Measurements from ENCODE around the gene NFE2L3.
A peak's percentile ranks its signal among the peaks of the same experiment; 100 is the strongest.
"Not testable (repeated sequence)": the region's sequence is repeated elsewhere in the genome, so short reads cannot be mapped to it uniquely, and the experiment has no call there.

The NFE2L3 gene

DNA sequence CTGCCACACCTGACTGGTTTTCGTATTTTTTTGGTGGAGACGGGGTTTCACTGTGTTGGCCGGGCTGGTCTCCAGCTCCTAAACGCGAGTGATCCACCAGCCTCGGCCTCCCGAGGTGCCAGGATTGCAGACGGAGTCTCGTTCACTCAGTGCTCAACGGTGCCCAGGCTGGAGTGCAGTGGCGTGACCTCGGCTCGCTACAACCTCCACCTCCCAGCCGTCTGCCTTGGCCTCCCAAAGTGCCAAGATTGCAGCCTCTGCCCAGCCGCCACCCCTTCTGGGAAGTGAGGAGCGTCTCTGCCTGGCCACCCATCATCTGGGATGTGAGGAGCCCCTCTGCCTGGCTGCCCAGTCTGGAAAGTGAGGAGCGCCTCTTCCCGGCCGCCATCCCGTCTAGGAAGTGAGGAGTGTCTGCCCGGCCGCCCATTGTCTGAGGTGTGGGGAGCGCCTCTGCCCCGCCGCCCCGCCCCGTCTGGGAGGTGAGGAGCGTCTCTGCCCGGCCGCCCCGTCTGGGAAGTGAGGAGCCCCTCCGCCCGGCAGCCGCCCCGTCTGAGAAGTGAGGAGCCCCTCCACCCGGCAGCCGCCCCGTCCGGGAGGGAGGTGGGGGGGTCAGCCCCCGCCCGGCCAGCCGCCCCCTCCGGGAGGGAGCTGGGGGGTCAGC lies 4.2 kb upstream of the NFE2L3 start:
- DNase-seq, result not testable (repeated sequence)

DNA sequence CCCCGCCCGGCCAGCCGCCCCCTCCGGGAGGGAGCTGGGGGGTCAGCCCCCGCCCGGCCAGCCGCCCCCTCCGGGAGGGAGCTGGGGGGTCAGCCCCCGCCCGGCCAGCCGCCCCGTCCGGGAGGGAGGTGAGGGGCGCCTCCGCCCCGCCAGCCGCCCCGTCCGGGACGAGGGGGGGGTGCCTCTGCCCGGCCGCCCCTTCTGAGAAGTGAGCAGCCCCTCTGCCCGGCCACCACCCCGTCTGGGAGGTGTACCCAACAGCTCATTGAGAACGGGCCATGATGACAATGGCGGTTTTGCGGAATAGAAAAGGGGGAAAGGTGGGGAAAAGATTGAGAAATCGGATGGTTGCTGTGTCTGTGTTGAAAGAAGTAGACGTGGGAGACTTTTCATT lies 3.7 kb upstream of the NFE2L3 start:
- DNase-seq, result not testable (repeated sequence)

DNA sequence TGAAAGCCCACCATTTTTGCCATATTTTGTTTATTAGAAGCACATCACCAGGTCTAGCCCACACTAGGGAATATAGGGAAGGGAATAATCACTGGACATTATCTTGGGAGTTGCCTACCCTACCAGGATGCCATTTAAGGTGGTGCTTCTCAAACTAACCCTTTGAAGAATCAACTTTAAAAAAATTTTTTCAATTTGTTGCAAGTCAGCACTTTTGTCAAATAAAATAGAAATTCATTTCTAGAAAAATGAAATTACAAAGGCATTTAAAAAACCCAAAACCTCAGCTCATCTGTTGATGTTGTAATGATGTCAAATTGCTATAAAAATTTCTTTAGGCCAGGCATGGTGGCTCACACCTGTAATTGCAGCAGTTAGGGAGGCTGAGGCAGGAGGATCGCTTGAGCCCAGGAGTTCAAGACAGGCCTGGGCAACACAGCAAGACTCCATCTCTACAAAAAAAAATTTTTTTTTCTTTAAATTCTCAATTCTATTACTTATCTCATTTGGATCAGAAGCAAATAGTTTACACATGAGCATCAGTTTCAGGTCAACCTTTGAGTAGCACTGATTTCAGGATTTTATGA lies 2.5 kb upstream of the NFE2L3 start:
- DNase-seq, result no peak

DNA sequence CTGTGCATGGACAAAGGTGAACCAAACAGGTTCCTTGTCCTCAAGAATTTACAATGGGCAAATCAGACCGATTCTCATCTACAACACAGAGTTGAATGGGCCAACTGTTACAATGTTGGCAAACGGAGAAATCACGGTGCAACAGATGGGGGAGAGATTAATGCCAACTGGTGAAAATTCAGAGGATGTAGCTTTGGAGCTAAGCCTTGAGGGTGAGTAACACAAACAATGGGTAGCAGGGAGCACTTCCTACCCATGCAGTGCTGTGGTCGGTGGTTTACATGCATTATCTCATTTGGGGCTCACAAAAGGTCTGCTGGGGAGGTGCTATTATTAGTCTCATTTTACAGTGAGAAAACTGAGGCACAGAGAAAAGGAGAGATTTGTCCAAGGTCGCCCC lies 902 bp upstream of the NFE2L3 start:
- no peak for DNase-seq

DNA sequence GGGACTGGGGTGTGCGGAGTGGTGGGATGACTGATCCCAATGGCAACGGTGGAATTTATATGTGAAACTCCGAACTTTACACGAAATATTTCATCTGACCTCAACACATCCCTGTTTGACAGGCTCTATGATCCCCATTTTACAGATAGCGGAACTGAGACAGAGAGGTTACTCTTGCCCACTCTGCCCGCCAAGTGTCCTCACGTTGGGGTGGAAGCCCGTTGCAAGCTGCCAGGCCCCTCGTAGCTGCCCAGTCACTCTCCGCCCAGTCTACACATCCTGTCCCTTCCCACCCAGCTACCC lies 397 bp upstream of the NFE2L3 start:
- no peak for DNase-seq

DNA sequence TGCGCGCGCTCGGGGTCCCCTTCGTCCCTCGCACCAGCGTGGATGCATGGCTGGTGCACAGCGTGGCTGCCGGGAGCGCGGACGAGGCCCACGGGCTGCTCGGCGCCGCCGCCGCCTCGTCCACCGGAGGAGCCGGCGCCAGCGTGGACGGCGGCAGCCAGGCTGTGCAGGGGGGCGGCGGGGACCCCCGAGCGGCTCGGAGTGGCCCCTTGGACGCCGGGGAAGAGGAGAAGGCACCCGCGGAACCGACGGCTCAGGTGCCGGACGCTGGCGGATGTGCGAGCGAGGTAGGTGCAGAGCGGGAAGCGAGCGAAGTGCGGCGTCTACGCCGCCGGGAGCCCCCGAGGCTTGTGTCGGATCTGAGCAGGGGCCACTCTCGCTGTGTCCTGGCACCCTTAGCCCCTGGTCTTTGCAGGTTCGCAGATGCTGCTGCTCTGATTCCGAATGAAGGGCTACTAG lies 813 bp downstream of the NFE2L3 start:
- DNase-seq, result peak in 1 of 2 experiments; percentile 48

DNA sequence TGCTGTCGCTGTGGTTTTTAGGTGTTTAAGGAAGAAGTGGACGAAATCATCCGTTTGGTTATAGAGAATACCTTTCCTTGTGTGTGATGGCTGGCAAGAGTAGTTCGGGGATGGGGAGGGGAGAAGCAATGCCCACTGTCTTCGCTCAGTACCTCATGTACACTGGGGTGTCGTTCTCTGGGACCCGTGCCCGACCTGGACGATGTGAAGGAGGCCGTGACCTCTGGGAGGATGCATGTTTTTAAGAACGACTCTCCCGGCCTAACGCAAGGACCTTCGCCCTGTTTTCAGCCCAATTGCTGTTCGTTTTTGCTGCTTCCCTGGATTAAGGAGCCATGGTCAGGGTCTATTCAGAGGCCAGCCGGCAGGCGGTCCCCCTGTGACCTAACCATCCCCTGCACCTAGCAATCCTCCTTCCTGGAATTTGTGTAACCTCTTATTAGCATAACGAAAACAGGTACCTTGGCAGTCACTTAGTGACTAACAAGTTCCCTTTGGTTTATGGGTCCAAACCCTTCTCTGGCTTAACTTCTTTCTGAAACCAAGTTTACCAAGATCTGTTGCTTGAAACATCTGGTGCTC lies 1.3 kb downstream of the NFE2L3 start:
- peak in 1 of 2 experiments; percentile 42 for DNase-seq

DNA sequence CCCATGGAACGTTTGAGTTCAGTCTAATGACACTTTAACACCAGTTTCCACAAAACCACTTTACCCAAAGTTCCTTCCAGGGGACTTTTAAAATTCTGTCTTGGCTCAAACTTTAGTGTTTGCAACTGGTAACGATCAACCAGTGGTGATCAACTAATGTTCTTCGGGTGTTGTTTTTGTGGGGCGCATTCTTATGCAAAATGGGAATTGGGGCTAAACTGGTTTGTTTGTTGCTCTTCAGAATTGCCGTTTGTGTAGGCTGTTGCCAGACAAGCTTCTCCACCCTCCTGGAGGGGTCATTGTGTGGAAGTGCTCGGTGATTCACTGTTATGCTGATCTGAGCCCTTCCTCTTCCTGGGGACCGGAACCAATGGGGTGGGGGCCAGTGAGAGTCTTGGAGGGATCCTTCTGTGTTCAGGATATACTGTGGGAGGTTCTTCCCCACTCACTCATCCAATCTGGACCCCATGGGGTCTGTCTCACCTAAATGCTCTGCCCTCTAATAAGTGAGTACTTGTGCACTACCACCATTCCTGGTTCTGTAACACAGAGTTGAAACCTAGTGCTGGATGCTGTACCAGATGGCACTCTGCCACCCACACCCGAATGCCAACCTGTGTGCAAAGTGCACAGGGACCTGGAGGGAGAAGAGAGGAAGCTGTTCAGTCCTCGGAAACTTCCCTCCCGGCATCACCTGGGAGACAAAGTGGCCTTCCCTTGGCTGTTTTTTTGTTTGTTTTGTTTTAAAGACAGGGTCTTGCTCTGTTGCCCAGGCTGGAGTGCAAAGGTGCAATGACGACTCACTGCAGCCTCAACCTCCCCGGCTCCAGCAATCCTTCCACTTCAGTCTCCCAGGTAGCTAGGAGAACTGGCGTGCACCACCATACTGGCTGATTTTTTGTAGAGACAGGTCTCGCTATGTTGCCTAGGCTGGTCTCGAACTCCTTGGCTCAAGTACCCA lies 2.1 kb downstream of the NFE2L3 start:
- no peak for DNase-seq

DNA sequence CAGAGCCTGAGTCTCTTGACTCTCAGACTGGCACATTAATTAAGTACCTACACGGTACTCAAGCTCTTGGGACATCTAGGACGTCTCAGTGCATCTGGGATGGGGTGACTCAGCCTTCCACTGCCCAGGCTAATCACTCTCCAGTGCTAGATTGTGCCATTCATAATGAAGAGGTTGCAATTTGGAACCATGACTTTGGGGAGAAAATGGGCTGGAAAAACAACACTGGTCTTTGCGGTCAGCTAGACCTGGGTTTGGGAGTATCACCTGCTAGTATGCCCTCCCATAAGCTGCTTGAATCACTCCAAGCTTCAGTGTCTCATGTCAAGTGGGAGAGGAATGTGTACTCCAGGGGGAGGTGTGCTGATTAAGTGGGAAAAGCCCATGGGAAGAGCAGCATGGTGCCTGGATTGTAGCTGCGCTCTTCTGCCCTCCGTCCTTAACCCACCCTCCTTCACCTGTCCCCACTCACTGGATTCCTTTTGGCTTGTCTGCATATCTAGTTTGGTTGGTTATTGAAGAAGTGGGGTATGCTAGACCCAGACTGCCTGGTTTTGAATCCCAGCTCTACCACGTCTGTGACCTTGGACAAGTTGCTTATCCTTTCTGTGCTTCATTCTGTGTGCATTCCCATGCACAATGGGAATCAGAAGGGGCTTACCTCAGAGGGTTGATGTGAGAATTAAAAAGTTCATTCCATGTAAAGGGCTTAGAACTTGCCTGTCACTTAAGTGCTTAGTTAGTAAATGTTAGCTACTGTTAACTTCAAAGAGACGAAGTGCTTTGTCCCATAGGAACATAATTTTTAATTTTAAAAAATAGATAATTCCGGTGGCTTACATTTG lies 3.8 kb downstream of the NFE2L3 start:
- DNase-seq, result peak; percentile 49 to 51

DNA sequence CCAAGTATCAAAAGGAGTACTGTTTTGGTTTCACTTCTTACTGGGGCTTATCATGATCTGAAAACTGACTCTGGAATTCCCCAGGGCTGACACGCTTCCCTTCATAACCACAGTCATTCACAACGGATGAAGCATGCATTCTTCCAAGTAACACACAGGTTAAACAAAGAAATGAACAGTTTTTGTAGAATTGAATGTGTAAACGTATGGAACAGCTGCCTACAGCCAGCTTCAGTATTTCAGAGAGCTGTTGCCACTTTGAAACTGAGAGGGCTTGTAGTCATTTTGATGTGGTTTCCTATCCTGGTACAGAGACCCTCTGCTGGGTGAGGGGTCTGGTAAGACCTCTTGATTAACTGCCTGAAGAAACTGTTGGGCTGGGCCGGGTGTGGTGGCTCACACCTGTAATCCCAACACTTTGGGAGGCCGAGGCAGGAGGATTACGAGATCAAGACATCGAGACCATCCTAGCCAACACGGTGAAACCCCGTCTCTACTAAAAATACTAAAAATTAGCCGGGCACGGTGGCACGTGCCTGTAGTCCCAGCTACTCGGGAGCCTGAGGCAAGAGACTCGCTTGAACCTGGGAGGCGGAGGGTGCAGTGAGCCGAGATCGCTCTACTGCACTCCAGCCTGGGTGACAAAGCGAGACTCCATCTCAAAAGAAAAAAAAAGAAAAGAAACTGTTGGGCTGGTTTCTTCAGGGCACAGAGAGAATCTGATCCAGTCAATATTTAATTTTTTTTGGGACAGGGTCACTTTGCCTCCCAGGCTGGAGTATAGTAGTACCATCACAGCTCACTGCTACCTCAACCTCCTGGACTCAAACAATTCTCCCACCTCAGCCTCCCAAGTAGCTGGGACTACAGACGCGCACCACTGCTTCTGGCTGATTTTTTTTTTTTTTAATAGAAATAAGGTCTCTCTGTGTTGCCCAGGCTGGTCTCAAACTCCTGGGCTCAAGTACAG lies 4.7 kb downstream of the NFE2L3 start:
- DNase-seq, result peak; percentile 71 to 75

DNA sequence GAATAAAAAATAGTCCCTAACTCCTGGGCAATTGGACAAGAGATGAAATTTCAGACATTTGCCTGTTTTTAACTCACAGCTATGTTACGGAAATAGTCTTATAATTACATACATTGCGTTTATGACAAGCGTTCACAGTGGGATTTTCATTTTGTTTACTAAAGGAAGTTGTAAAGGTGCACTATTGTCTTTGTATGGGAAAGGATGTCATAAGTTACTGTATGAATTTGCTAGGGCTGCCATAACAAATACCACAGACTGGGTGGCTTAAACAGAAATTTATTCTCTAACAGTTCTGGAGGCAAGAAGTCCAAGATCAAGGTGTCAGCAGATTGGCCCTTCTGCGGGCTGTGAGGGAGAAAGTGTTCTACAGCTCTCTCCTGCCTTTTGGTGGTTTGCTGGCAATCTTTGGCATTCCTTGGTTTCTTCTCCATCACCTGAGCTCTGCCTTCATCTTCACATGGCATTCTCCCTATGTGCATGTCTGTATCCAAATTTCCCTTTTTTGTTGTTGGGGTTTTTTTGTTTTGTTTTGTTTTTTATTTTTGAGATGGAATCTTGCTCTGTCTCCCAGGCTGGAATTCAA lies 5.6 kb downstream of the NFE2L3 start:
- DNase-seq, result no peak

DNA sequence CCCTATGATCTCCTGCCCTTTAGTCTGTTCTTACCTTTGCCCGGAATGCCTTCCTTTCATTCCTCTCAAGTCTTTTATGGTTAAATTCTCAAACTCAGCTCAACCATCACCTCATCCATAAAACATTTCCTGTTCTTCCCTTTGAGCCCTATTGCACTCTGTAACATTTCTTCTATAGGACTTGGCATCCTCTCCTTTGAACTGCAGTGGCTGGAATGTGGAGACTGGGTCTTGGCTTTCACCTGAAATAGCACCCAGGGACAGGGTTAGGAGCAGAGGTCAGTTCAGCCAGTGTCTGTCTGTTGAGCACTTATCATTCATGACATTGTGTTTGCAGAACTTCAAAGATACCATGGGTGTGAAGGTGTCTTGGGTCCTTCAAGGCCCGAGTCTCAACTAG lies 7.2 kb downstream of the NFE2L3 start:
- DNase-seq, result no peak

DNA sequence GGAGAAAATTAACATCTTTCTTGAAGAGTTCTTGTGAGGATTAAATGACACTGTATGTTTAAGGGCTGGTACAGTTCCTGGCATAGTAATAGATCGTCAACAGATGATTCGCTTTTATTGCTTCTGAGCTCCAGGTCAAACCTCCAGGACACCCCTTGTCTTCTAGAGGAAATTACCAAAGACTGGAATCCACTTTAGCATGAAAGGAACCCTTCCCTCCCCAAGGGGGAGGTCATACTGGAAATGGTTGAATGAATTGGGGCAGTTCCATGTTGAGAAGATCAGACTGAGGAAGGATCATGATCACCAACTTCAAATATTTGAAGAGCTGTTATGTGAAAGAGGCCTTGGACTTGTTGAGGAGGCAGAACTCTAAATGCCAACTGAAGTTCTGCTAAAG lies 8.9 kb downstream of the NFE2L3 start:
- DNase-seq, result no peak

DNA sequence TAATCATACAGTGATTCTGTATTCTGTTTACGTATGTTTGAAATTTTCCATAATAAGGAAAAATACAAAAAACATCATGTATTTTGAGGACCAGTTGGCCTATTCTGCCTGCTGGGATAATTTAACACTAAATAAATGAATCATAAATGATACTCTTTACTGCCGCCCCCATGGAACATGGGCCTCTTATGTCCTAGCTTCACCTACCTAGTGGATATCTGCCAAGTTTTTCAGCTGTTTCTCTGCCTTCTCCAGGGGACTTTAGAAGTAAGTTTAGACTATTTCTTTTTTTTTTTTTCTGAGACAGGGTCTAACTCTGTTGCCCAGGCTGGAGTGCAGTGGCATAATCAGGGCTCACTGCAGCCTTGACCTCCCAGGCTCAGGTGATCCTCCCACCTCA lies 10.4 kb downstream of the NFE2L3 start:
- no peak for DNase-seq

DNA sequence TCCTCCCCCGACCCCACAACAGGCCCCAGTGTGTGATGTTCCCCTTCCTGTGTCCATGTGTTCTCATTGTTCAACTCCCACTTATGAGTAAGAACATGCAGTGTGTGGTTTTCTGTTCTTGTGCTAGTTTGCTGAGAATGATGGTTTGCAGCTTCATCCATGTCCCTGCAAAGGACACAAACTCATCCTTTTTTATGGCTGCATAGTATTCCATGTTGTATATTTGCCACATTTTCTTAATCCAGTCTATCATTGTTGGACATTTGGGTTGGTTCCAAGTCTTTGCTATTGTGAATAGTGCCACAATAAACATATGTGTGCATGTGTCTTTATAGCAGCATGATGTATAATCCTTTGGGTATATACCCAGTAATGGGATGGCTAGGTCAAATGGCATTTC lies 11.8 kb downstream of the NFE2L3 start:
- not testable (repeated sequence) for DNase-seq

DNA sequence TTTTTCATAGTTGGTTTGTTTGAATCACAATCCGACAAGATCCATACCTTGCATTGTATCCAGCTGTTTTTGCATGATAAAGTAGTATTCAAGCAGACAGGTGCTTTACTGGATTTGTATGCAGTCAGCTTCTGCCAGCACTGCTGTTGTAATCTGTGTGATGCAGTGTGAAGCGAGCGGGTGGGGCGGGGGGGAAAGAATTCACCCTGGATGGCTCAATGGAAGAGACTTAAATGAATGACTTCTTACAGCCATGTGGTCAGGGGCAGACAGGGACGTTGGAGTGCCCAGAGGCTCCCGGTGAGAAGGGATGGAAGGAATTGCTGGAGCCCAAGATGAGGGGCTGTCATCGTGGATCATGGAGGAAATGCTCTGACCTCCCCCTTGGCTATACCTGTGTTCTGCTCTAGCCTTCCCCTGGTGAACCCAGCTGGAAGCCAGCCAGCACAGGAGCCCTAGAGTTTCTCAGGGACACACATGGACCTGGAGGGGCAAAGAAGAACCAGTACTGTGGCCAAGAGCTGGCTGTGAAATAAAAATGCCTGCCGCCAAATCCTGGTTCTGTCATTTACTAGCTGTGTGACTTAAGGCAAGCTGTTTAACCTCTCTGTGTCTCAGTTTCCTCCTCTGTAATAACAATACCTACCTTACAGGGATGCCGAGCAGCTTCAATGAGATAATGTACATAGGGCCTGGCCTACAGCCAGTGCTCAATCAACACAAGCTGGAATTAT lies 14.1 kb downstream of the NFE2L3 start:
- no peak for DNase-seq

DNA sequence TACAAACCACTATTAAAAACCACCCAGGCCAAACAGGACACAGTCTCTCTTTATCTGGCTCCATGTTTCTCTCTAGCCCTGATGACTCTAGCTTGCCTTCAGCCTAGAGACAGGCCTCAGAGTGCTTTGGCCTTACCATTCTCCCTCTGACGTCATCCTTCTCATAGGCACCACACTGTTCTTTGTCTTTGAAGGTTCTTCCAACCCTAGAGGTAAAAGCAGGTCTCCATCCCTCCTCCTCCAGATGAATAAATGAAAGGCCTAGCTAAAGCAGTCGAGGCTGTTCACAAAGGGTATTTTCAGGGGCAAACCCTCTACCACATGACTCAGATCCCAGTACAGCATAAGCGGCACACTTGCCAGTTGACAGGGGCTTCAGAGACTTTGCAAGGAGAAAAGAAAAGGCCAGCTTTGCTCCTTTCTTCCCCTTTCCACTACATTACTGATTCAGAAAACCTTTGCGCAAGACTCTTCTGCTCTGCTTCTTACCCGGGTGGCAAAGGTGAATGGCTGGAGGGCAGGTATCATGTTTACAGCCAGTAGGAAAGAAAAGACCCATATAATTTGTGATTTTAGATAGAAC lies 14.8 kb downstream of the NFE2L3 start:
- DNase-seq, result no peak

DNA sequence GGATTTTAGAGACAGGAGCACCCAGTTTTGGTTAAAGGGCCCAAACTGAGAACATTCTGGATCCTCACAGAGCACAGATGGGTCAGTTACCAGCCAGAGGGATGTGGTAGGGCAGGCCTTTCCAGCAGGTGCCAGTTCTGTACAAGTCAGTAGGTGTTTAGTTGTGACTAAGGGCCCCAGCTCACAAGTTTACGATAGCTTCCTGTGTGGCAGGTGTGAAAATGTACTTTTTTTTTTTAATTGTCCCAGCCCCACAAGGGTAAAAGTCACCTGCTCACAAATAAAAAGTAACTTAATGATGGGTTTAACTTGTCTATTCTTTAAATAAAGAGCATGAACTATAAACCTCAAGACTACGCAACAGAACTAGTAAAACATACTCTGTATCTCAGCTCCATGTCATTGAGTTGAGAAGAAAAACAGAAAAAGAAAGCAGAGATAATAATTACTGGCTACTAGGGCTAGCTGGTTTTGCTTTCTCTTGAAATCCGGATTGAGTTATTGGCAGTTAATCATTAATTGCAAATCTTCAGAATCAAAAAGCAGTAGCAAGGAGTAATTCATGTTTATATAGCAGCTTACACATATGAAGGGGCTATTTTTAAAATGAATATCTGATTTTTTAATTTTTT lies 15.4 kb downstream of the NFE2L3 start:
- no peak for DNase-seq

DNA sequence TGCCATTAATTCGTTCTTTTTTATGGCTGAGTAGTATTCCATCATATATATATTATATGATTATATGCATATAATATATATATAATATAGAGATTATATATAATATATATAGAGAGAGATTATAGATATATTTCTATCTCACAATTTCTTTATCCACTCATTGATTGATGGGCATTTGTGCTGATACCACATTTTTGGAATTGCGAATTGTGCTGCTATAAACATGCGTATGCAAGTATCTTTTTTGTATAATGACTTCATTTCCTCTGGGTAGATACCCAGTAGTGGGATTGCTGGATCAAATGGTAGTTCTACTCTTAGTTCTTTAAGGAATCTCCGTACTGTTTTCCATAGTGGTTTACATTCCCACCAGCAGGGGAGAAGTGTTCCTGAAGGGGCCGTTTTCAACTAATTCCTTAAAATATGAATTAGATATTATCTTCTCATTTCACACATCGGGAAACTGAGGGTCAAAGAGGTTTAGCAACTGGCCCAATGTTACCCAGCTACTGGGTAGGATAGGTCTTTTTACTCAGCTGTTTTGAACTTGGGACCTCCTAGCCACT lies 16.5 kb downstream of the NFE2L3 start:
- no peak for DNase-seq

Measured in NCI-H526 (cell line).